ENCODE measurements around the gene CYP1B1. TPM values are rescaled to one million over a fixed set of nuclear protein-coding genes. Genes with fewer than 3 reads are reported as not detected.

Gene CYP1B1
- total RNA-seq, 2 experiments from 2014 or later, result 6.3 TPM

GRCh38 chr2:38074058-38074763 is 1.7 kb downstream of the CYP1B1 start:
- POLR2A ChIA-PET, result no interaction called here
- ATAC-seq (no peak), DNase-seq (peak; percentile 33)
- CTCF ChIA-PET, result no interaction called here
- intact Hi-C loops (cut with DNase I, micrococcal nuclease), result loop anchor here in 1 of 2 experiments (5.0 to 10.0 kb wide), 3 partner anchors 37 to 201 kb away; no protein-coding TSS in a partner anchor
- H3K9me3 Mint-ChIP-seq (ENCODE audit: low read depth), result no peaks in the 10 kb centered on the region
- peaks cover 51% of the 10 kb centered on the region for H3K27me3 Mint-ChIP-seq
- H3K36me3 Mint-ChIP-seq (ENCODE audit: low read depth), result peaks cover 2% of the 10 kb centered on the region
- H3K27ac Mint-ChIP-seq, result no peak overlapping the region
- peaks cover 24% of the 10 kb centered on the region for H3K4me1 Mint-ChIP-seq
- H3K4me3 Mint-ChIP-seq, result peak overlapping the region; percentile 51

DNA sequence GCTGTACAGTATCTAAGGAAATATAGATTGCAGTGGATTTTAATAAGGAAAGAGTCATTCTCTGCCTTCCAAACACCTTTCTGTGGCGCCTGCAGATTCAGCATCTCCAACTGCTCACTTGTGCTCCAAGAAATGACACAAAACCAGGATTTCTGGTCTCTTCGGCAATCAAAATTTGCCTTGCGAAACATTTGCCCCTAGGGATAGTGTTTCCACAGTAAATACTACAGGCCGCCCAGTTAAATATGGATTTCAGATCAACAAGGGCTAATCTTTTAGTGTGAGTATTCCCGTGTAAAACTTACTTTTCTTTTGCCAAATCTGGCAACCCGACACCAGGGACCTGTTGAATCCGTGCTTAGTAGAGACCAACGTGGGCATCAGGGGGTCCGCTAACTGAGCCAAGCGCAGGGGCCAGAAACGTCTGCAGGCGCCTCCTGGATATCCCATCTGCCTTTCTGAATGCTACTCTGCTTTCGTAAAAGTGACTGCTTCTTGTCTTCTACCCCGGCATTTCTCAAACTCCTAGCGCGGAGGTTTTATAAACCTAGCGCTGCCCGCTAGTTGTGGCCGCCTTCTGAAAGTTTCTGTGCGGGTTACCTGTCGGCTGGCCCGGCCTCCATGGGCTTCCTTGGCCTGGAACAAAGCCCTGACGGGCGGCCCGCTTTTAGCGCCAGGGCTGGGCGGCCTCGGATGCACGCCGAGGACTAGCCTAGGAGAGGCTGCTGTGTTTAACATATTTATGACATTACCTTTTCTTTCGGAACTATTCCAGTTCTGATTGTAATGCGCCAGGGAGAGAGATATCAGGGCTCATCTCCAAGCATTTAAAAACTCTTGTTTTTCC is 2.5 kb downstream of the CYP1B1 start:
- Mint-ChIP-seq H3K9me3 (ENCODE audit: low read depth) (no peaks in the 10 kb centered on the region), H3K36me3 (ENCODE audit: low read depth) (peaks cover 2% of the 10 kb centered on the region), H3K27ac (no peak overlapping the region), H3K27me3 (peaks cover 46% of the 10 kb centered on the region), H3K4me3 (peak overlapping the region; percentile 51), H3K4me1 (peaks cover 24% of the 10 kb centered on the region)
- POLR2A ChIA-PET, result no interaction called here
- CTCF ChIA-PET, result no interaction called here
- intact Hi-C loops (cut with DNase I, micrococcal nuclease), result loop anchor here in 1 of 2 experiments (5.0 to 10.0 kb wide), 3 partner anchors 36 to 201 kb away; no protein-coding TSS in a partner anchor
- ATAC-seq (no peak), DNase-seq (no peak)

DNA sequence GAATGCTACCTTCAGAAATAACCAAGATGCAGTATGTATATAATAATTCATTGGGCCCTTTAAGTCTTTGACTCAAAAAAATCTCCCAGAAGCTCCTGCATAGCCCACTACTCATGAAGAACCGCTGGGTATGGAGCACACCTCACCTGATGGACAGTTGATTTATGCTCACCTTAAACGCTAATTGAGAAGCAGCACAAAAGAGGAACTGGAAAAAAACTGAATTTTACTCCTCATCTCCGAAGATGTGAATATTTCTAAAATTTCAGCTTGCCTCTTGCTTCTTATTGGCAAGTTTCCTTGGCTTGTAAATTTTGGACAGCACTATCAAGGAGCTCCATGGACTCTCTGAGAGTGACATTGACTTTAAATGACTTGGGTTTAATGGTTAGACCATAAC is 5.5 kb downstream of the CYP1B1 start:
- intact Hi-C loops (cut with DNase I, micrococcal nuclease), result loop anchor here in 1 of 2 experiments (5.0 to 10.0 kb wide), 3 partner anchors 33 to 204 kb away; no protein-coding TSS in a partner anchor
- Mint-ChIP-seq H3K9me3 (ENCODE audit: low read depth) (no peaks in the 10 kb centered on the region), H3K36me3 (ENCODE audit: low read depth) (peaks cover 2% of the 10 kb centered on the region), H3K4me1 (peaks cover 10% of the 10 kb centered on the region), H3K27ac (no peak overlapping the region), H3K4me3 (no peak overlapping the region), H3K27me3 (peaks cover 33% of the 10 kb centered on the region)
- no peak for ATAC-seq
- CTCF ChIA-PET, result no interaction called here
- no peak for DNase-seq
- POLR2A ChIA-PET, result interaction anchor here (0.7 kb wide), 1 partner anchor 54 kb away, joined by 3 read pairs; no protein-coding TSS in a partner anchor

DNA sequence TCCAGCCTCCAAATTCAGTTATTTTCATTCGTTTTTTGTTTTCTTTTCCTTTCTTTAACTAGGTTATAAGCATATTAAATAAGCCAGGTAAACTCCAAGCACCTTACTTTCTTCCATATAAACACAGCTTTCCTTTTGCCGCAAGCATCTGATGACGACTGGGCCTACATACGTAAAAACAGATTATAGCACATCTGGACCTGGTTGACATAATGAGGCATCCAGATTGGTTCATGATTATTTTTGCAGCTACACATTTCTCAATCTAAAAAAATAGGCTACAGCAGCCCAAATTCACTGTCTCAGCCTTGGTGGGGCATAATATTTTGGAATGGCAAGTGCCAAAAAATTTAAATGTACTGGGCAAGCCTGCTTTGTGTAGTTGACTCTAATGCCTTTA is 7.7 kb downstream of the CYP1B1 start:
- no peak overlapping the region for H3K27ac Mint-ChIP-seq
- ChIA-PET CTCF (interaction anchor here (0.6 to 1.3 kb wide), 4 partner anchors 23 to 117 kb away, joined by 3 to 5 read pairs (median 4); no protein-coding TSS in a partner anchor), POLR2A (no interaction called here)
- no peak for DNase-seq
- ATAC-seq, result no peak
- H3K4me1 Mint-ChIP-seq, result no peaks in the 10 kb centered on the region
- no peaks in the 10 kb centered on the region for H3K9me3 Mint-ChIP-seq (ENCODE audit: low read depth)
- intact Hi-C loops (cut with DNase I, micrococcal nuclease), result no loop called here
- H3K4me3 Mint-ChIP-seq, result no peak overlapping the region
- H3K27me3 Mint-ChIP-seq, result peaks cover 16% of the 10 kb centered on the region
- peaks cover 2% of the 10 kb centered on the region for H3K36me3 Mint-ChIP-seq (ENCODE audit: low read depth)

- H3K4me1 Mint-ChIP-seq, result no peaks in the 10 kb centered on the region
- DNase-seq (no peak), ATAC-seq (no peak)
- ChIA-PET POLR2A (no interaction called here), CTCF (no interaction called here)
- H3K4me3 Mint-ChIP-seq, result no peak overlapping the region
- peaks cover 15% of the 10 kb centered on the region for H3K27me3 Mint-ChIP-seq
- intact Hi-C loops (cut with DNase I, micrococcal nuclease), result no loop called here
- H3K27ac Mint-ChIP-seq, result no peak overlapping the region
- no peaks in the 10 kb centered on the region for H3K9me3 Mint-ChIP-seq (ENCODE audit: low read depth)
- H3K36me3 Mint-ChIP-seq (ENCODE audit: low read depth), result no peaks in the 10 kb centered on the region
Measured at GRCh38 chr2:38066421-38067115, 9.4 kb downstream of the CYP1B1 start.

GRCh38 chr2:38065502-38066135 is 10.3 kb downstream of the CYP1B1 start:
- intact Hi-C loops (cut with DNase I, micrococcal nuclease), result no loop called here
- Mint-ChIP-seq H3K36me3 (ENCODE audit: low read depth) (no peaks in the 10 kb centered on the region), H3K4me3 (no peak overlapping the region), H3K4me1 (no peaks in the 10 kb centered on the region), H3K9me3 (ENCODE audit: low read depth) (no peaks in the 10 kb centered on the region), H3K27me3 (peaks cover 10% of the 10 kb centered on the region), H3K27ac (no peak overlapping the region)
- ChIA-PET POLR2A (no interaction called here), CTCF (no interaction called here)
- DNase-seq, result no peak
- ATAC-seq, result no peak

DNA sequence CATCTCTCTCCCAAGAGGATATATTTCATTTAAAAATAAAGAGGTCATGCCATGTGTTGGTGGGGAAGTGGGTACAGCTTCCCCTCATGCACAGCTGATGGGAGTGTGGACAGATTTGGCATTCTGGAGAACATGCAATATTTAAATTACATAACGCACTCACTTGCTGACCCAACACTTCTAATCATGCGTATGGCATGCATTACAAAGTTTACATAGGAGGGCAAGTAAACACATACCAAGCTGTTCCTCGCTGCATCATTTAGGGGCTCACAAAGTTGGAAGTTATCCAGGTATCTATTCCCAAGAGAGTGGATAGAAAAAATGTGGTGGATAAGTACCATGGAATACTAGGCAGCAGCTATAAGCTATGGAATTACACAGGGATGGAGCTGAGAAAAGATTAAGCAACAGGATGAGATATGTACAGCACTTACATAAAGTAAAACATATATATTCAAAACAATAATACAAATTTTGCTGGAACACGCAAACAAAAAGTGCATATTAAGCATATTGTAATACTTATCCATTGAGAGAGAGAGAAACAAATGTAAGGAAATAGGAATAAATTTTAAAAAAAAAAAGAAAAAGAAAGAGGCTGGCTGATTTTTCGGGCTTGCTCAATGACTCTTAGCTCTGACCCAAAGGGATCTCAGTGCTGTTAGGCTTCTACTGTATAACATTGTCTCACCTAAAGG is 11.0 kb downstream of the CYP1B1 start:
- intact Hi-C loops (cut with DNase I, micrococcal nuclease), result no loop called here
- H3K9me3 Mint-ChIP-seq (ENCODE audit: low read depth), result no peaks in the 10 kb centered on the region

GRCh38 chr2:38060236-38061018 is 15.5 kb downstream of the CYP1B1 start:
- ChIA-PET CTCF (interaction anchor here (1.7 kb wide), 1 partner anchor 79 kb away, joined by 4 read pairs; no protein-coding TSS in a partner anchor), POLR2A (no interaction called here)
- no peak for ATAC-seq
- Mint-ChIP-seq H3K9me3 (ENCODE audit: low read depth) (no peaks in the 10 kb centered on the region), H3K4me1 (peaks cover 21% of the 10 kb centered on the region), H3K27me3 (peaks cover 12% of the 10 kb centered on the region), H3K36me3 (ENCODE audit: low read depth) (no peaks in the 10 kb centered on the region), H3K27ac (no peak overlapping the region), H3K4me3 (no peak overlapping the region)
- DNase-seq, result no peak
- intact Hi-C loops (cut with DNase I, micrococcal nuclease), result no loop called here

More for the DNA sequence above, 11.0 kb downstream of the CYP1B1 start:
- Mint-ChIP-seq H3K27ac (no peak overlapping the region), H3K36me3 (ENCODE audit: low read depth) (no peaks in the 10 kb centered on the region), H3K4me1 (no peaks in the 10 kb centered on the region), H3K27me3 (peaks cover 10% of the 10 kb centered on the region), H3K4me3 (no peak overlapping the region)
- ChIA-PET CTCF (interaction anchor here (0.6 kb wide), 1 partner anchor 145 kb away, joined by 3 read pairs; no protein-coding TSS in a partner anchor), POLR2A (no interaction called here)
- DNase-seq (no peak), ATAC-seq (no peak)

DNA sequence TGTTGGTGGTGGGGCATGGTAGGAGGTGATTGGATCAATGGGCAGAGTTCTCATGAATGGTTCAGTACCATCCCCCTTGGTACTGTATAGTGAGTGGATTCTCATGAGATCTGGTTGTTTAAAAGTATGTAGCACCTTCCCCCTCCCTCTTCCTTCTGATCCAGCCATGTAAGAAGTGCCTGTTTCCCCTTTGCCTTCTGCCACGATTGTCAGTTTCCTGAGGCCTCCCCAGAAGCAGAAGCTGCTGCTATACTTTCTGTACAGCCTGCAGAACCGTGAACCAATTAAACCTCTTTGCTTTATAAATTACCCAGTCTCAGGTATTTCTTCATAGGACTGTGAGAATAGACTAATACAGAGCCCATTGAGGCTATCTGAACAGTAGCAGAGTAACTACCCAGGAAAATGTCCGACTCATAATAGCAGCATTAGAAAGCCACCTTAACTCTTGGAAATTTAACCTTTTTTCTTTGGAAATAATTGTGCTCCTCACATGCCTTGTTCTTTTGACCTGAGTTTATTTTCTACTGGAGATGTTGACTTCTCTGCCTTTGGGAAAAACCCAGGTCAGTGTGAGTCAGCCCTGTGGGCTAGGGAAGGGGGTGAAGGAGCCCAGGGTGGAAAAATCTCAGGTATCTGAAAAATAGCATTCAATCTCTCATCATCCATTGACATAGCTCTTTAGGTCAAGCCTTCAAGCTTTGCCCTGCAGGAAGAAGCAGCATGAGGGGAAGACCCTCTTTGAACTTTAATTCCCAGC is 18.1 kb downstream of the CYP1B1 start:
- no peak overlapping the region for H3K27ac Mint-ChIP-seq
- CTCF ChIA-PET, result interaction anchor here (0.7 to 1.5 kb wide), 4 partner anchors 15 to 375 kb away, joined by 3 read pairs; no protein-coding TSS in a partner anchor

More for the DNA sequence above, 18.1 kb downstream of the CYP1B1 start:
- H3K4me1 Mint-ChIP-seq, result peaks cover 21% of the 10 kb centered on the region
- POLR2A ChIA-PET, result interaction anchor here (0.6 kb wide), 2 partner anchors 229 to 1411 kb away, joined by 3 to 4 read pairs; no protein-coding TSS in a partner anchor
- ATAC-seq, result peak; percentile 44
- H3K4me3 Mint-ChIP-seq, result no peak overlapping the region
- intact Hi-C loops (cut with DNase I, micrococcal nuclease), result no loop called here
- peaks cover 18% of the 10 kb centered on the region for H3K27me3 Mint-ChIP-seq
- no peaks in the 10 kb centered on the region for H3K9me3 Mint-ChIP-seq (ENCODE audit: low read depth)
- no peaks in the 10 kb centered on the region for H3K36me3 Mint-ChIP-seq (ENCODE audit: low read depth)
- DNase-seq, result peak; percentile 24

Measured in activated CD4-positive, alpha-beta T cell treated with anti-CD3 and anti-CD28 coated beads for 36 hours (primary cell).